ENCODE data around the gene DBN1. TPM values are rescaled to one million over a fixed set of nuclear protein-coding genes. Genes with fewer than 3 reads are reported as not detected.

Gene DBN1
- total and polyA plus RNA-seq, 9 of the 15 experiments (the other 6 are each of a cell fraction or from before 2014, with no cell fraction given) = 0.25 to 87.2 (median 27.9) TPM

- Histone ChIP-seq H3K9me1 (ENCODE audit: control insufficient read depth, insufficient read depth, low read length) (no peaks in the 10 kb centered on the region), H3K27ac (ENCODE audit: extremely low read depth, low read depth, low read length) (0 out of 3 replicates have a peak overlapping the region, but pooled peaks have one; percentile 13), H3K9me3 (replicated peaks; ENCODE audit: control insufficient read depth, insufficient read depth, low read depth, low read length) (no peaks in the 10 kb centered on the region), H4K20me1 (replicated peaks; ENCODE audit: control insufficient read depth, insufficient read depth, low read length) (no peaks in the 10 kb centered on the region; the same call in 1 of the 2 replicates), H3K9ac (ENCODE audit: insufficient read depth in 1 of 2, low read depth in 2 of 2, low read length in 2 of 2) (peak overlapping the region in 1 of 2 experiments; percentile 75; a peak in 3 of 4 replicates), H3K79me2 (ENCODE audit: control insufficient read depth, insufficient read depth, low read length) (peaks cover 22% of the 10 kb centered on the region), H3K36me3 (ENCODE audit: control insufficient read depth, insufficient read depth, low read length) (peaks cover 66% of the 10 kb centered on the region; the same call in 2 of the 3 replicates), H3K27me3 (ENCODE audit: control insufficient read depth in 2 of 2, insufficient read depth in 2 of 2, low read length in 2 of 2) (no peaks in the 10 kb centered on the region), H3K4me2 (ENCODE audit: insufficient read depth, low read length) (no peak overlapping the region), H3K4me1 (replicated peaks in 1 of 2; ENCODE audit: control insufficient read depth in 2 of 2, insufficient read depth in 2 of 2, low read length in 2 of 2) (peaks cover 4 to 34% of the 10 kb centered on the region in 2 experiments; a peak in 4 of 5 replicates), H3K4me3 (no peak overlapping the region), H2AFZ (ENCODE audit: low read depth, low read length) (no peak overlapping the region)
- intact Hi-C loops (cut with micrococcal nuclease) (no loop called here), in situ Hi-C loops (cut with MboI) (no loop called here)
- 61% methylated on average over 2 of the region's 2 CpGs for WGBS (ENCODE audit: insufficient coverage, low coverage, missing lambda C conversion rate)
- ATAC-seq (no peak), FAIRE-seq (no peak), DNase-seq (ENCODE audit: extremely low read depth in 1 of 4, low spot score in 3 of 4) (no peak)
- ChIA-PET POLR2A (interaction anchor here (0.6 to 1.2 kb wide), 7 partner anchors 11 to 545 kb away, joined by 3 to 5 read pairs (median 3); partner anchors contain the start of genes DOK3 and PDLIM7), CTCF (ENCODE audit: low intra/inter-chr PET ratio) (no interaction called here)
- peak; percentile 16; the same call in 1 of the 2 replicates for TF ChIP-seq CBFA2T3 (IDR thresholded peaks at IDR 0.05)
- 0 out of 6 replicates have a peak, but pooled peaks of 1 of the 3 experiments have one; percentile 12 for TF ChIP-seq CTCF (IDR thresholded peaks at IDR 0.05 in 2 of 3, conservative IDR thresholded peaks at IDR 0.05 in 1 of 3; ENCODE audit: insufficient read depth in 2 of 3, low read depth in 1 of 3, low read length in 3 of 3)
- TF ChIP-seq BRF2 (IDR thresholded peaks at IDR 0.05; ENCODE audit: borderline replicate concordance, insufficient read depth, insufficient read length) = no peak
- BruUV-seq (replicated peaks) = no TSS peak
Observed at GRCh38 chr5:177520916-177521513, 47.6 kb upstream of the DBN1 start.

All from K562 (cell line).